ENCODE measurements around the gene TRMT61A. TPM values are rescaled to one million over a fixed set of nuclear protein-coding genes. Genes with fewer than 3 reads are reported as not detected.

Gene TRMT61A
- total RNA-seq, 1 experiment from 2014 or later: 14.9 TPM

GRCh38 chr14:103509864-103510723 lies 18.9 kb upstream of the TRMT61A start:
- H3K9me3 ChIP-seq (ENCODE audit: control insufficient read depth in 1 of 2, insufficient read depth in 1 of 2, low read depth in 1 of 2, low read length in 2 of 2): no peaks in the 10 kb centered on the region
- ATAC-seq (no peak), DNase-seq (ENCODE audit: low read depth, low spot score) (no peak)
- BruUV-seq (replicated peaks): no TSS peak
- H3K4me3 ChIP-seq (replicated peaks in 1 of 2; ENCODE audit: low read depth in 1 of 2, low read length in 2 of 2): no peak overlapping the region
- H3K27me3 ChIP-seq (ENCODE audit: insufficient read depth, low read length): no peaks in the 10 kb centered on the region
- H3K79me2 ChIP-seq (ENCODE audit: insufficient read depth, low read length): no peaks in the 10 kb centered on the region
- H3K4me1 ChIP-seq (ENCODE audit: control insufficient read depth in 1 of 2, insufficient read depth in 2 of 2, low read length in 2 of 2): peaks cover 0 to 9% of the 10 kb centered on the region in 2 experiments; a peak in 2 of 4 replicates
- TF ChIP-seq CTCF (IDR thresholded peaks at IDR 0.05 in 2 of 3, conservative IDR thresholded peaks at IDR 0.05 in 1 of 3; ENCODE audit: borderline replicate concordance in 1 of 3, insufficient read depth in 1 of 3, low read depth in 2 of 3, low read length in 2 of 3) (no peak), REST (IDR thresholded peaks at IDR 0.05; ENCODE audit: low read depth) (no peak), CBX3 (IDR thresholded peaks at IDR 0.05; ENCODE audit: low read depth) (no peak), RAD21 (IDR thresholded peaks at IDR 0.05; ENCODE audit: low read depth) (no peak), MAX (IDR thresholded peaks at IDR 0.05) (no peak), EGR1 (IDR thresholded peaks at IDR 0.05; ENCODE audit: low read depth) (no peak), SIN3A (IDR thresholded peaks at IDR 0.05; ENCODE audit: low read depth) (no peak), JUND (IDR thresholded peaks at IDR 0.05) (no peak), ZNF274 (IDR thresholded peaks at IDR 0.05; ENCODE audit: low read depth, low read length) (no peak), SRF (IDR thresholded peaks at IDR 0.05; ENCODE audit: low read depth) (no peak), TCF7L2 (IDR thresholded peaks at IDR 0.05; ENCODE audit: borderline replicate concordance, extremely low read depth, insufficient read depth, insufficient read length) (no peak), POLR2AphosphoS5 (IDR thresholded peaks at IDR 0.05; ENCODE audit: low read depth, low read length) (no peak), SP1 (IDR thresholded peaks at IDR 0.05; ENCODE audit: low read depth) (no peak), EZH2 (IDR thresholded peaks at IDR 0.05) (no peak), FOSL1 (IDR thresholded peaks at IDR 0.05; ENCODE audit: low read depth) (no peak), EZH2phosphoT487 (IDR thresholded peaks at IDR 0.05; ENCODE audit: borderline replicate concordance) (no peak), ATF3 (IDR thresholded peaks at IDR 0.05) (no peak), ZBTB33 (IDR thresholded peaks at IDR 0.05; ENCODE audit: extremely low read depth, insufficient replicate concordance, low read length) (no peak)
- ChIA-PET CTCF (interaction anchor here (1.2 to 1.4 kb wide), 2 partner anchors 9 to 10 kb away, joined by 3 to 4 read pairs; no protein-coding TSS in a partner anchor), POLR2A (no interaction called here), RAD21 (ENCODE audit: low non-redundant PET in 1 of 2, low total read pairs in 2 of 2, uncharacterized antibody in 2 of 2, unreplicated experiment in 2 of 2) (no interaction called here)
- H4K20me1 ChIP-seq (ENCODE audit: insufficient read depth): no peaks in the 10 kb centered on the region
- no peak overlapping the region for H3K4me2 ChIP-seq (ENCODE audit: low read length)
- intact Hi-C loops (cut with micrococcal nuclease): no loop called here
- peaks cover 4 to 8% of the 10 kb centered on the region in 2 experiments; a peak in 2 of 4 replicates for H3K36me3 ChIP-seq (ENCODE audit: control insufficient read depth in 1 of 2, insufficient read depth in 2 of 2, low read length in 2 of 2)
- no peak overlapping the region for H3K27ac ChIP-seq (ENCODE audit: low read depth, low read length)
- H3K9me2 ChIP-seq (ENCODE audit: insufficient read depth): no peaks in the 10 kb centered on the region
- H2AFZ ChIP-seq (ENCODE audit: low read depth, low read length, poor library complexity, severe bottlenecking): no peak overlapping the region
- no peak overlapping the region for H3K9ac ChIP-seq (ENCODE audit: low read length)
